K562 (cell line): ENCODE measurements around the gene TUT1. TPM values are rescaled to one million over a fixed set of nuclear protein-coding genes. Genes with fewer than 3 reads are reported as not detected.

ENCODE experiments used
- ASH1L ChIP-seq: fragments of 450-650 bp; IDR thresholded peaks from 2 replicates; pipeline ENCODE4 v1.6.1; 2018; ENCODE audit warnings: borderline replicate concordance, mild to moderate bottlenecking, low read depth; ENCODE audit not compliant: partially characterized antibody
- CC2D1A ChIP-seq: fragments of 450-650 bp; IDR thresholded peaks from 2 replicates; pipeline ENCODE4 v1.6.1; 2017; ENCODE audit warnings: mild to moderate bottlenecking
- DMBX1 ChIP-seq: fragments of 250-450 bp; sonication (Bioruptor Pico); IDR thresholded peaks from 2 replicates; pipeline ENCODE4 v1.8.0; 2022; ENCODE audit warnings: inconsistent platforms, mild to moderate bottlenecking, moderate library complexity, borderline replicate concordance
- FOS ChIP-seq: IDR thresholded peaks from 3 replicates; pipeline ENCODE4 v1.6.1; 2011; ENCODE audit not compliant: insufficient read length; ENCODE audit errors: extremely low read depth
- FOXK1 ChIP-seq: sonication (generic); formaldehyde crosslinking; IDR thresholded peaks from 2 replicates; pipeline ENCODE4 v1.8.0; 2022; ENCODE audit warnings: missing genetic modification reagents, mild to moderate bottlenecking, borderline replicate concordance
- FOXM1 ChIP-seq, 2 experiments: fragments of 450-650 bp in 1 of 2; sonication (generic) in 1 of 2; formaldehyde crosslinking in 1 of 2; IDR thresholded peaks; 2 replicates each; pipeline versions ENCODE4 v1.6.1 to v1.9.0; 2017 to 2022; ENCODE audit warnings: low read depth in 2 of 2, mild to moderate bottlenecking in 2 of 2, missing genetic modification reagents in 1 of 2, moderate library complexity in 1 of 2
- HBP1 ChIP-seq: fragments of 450-650 bp; formaldehyde crosslinking; IDR thresholded peaks from 2 replicates; pipeline ENCODE4 v1.4.0; 2022; ENCODE audit warnings: missing genetic modification characterization
- HLTF ChIP-seq: fragments of 450-650 bp; IDR thresholded peaks from 2 replicates; pipeline ENCODE4 v1.6.1; 2016
- ILK ChIP-seq: fragments of 450-650 bp; IDR thresholded peaks from 2 replicates; pipeline ENCODE4 v1.6.1; 2016; ENCODE audit warnings: missing genetic modification characterization, low read depth, mild to moderate bottlenecking, missing compliant biosample characterization, moderate library complexity, borderline replicate concordance
- MCM2 ChIP-seq: fragments of 450-650 bp; IDR thresholded peaks from 2 replicates; pipeline ENCODE4 v1.6.1; 2017; ENCODE audit warnings: low read depth, mild to moderate bottlenecking
- NFIX ChIP-seq: fragments of 250-450 bp; sonication (Bioruptor Pico); IDR thresholded peaks from 2 replicates; pipeline ENCODE4 v1.4.0; 2020; ENCODE audit warnings: low read depth, mild to moderate bottlenecking, moderate library complexity
- PML ChIP-seq: IDR thresholded peaks from 2 replicates; pipeline ENCODE4 v1.6.1; 2012; ENCODE audit warnings: low read length, inconsistent platforms
- RNF2 ChIP-seq: sonication (generic); IDR thresholded peaks from 2 replicates; pipeline ENCODE4 v1.6.1; 2016
- SNIP1 ChIP-seq: fragments of 450-650 bp; IDR thresholded peaks from 2 replicates; pipeline ENCODE4 v1.7.1; 2017; ENCODE audit warnings: low read depth, mild to moderate bottlenecking
- STAT6 ChIP-seq: sonication (generic); formaldehyde crosslinking; IDR thresholded peaks from 2 replicates; pipeline ENCODE4 v1.8.1; 2023; ENCODE audit warnings: mild to moderate bottlenecking, missing genetic modification reagents
- SUPT5H ChIP-seq: fragments of 450-650 bp; IDR thresholded peaks from 2 replicates; pipeline ENCODE4 v1.6.1; 2016
- TCF7 ChIP-seq: sonication (generic); IDR thresholded peaks from 2 replicates; pipeline ENCODE4 v1.6.1; 2016; ENCODE audit warnings: antibody characterized with exemption, borderline replicate concordance
- TRIM25 ChIP-seq: fragments of 450-650 bp; IDR thresholded peaks from 2 replicates; pipeline ENCODE4 v1.7.0; 2016; ENCODE audit warnings: borderline replicate concordance
- WHSC1 ChIP-seq: IDR thresholded peaks from one replicate; pipeline ENCODE4 v1.6.1; 2012; ENCODE audit warnings: low read length, control low read depth, inconsistent platforms
- ZNF24 ChIP-seq: fragments of 450-650 bp; IDR thresholded peaks from 2 replicates; pipeline ENCODE4 v1.6.1; 2016
- ZNF274 ChIP-seq: IDR thresholded peaks from 2 replicates; pipeline ENCODE4 v1.6.1; 2011; ENCODE audit warnings: low read depth, mild to moderate bottlenecking, low read length, moderate library complexity, borderline replicate concordance
- ZNF282 ChIP-seq: sonication (generic); formaldehyde crosslinking; IDR thresholded peaks from 2 replicates; pipeline ENCODE4 v1.8.1; 2023; ENCODE audit warnings: missing genetic modification reagents
- ZNF444 ChIP-seq: fragments of 250-450 bp; sonication (Bioruptor Pico); IDR thresholded peaks from 2 replicates; pipeline ENCODE4 v1.4.0; 2020; ENCODE audit warnings: mild to moderate bottlenecking, moderate library complexity
- ZNF717 ChIP-seq: fragments of 250-450 bp; sonication (Bioruptor Pico); IDR thresholded peaks from 2 replicates; pipeline ENCODE4 v1.5.0; 2021
- polyA plus RNA-seq, 8 experiments: library from polyadenylated mRNA; depleted of rRNA in 4 of 8; stranded (reverse) in 5 of 8; unstranded in 3 of 8; fragments of >200 nt; fragmentation: Nextera tagmentation in 2 of 8; fragmentation: Illumina TruSeq in 1 of 8; extraction: Ambion mirVana in 2 of 8; extraction: Trizol in 1 of 8; gene quantifications; 2 replicates each; pipeline versions ENCODE4 v1.2.1 to v1.2.3, GENCODE V29; 2011 to 2014; ENCODE audit warnings: inconsistent platforms in 1 of 8, missing spikeins in 1 of 8
- total RNA-seq, 7 experiments: library from RNA; depleted of rRNA in 6 of 7; stranded (reverse); fragments of >200 nt in 6 of 7; fragmentation: Illumina TruSeq in 2 of 7; extraction: Trizol in 2 of 7; gene quantifications; 2 replicates each; pipeline versions ENCODE4 v1.2.1 to v1.2.3, GENCODE V29; 2011 to 2021; ENCODE audit warnings: low replicate concordance in 1 of 7

TUT1 gene
- total and polyA plus RNA-seq, 9 of the 15 experiments (the other 6 are each of a cell fraction or from before 2014, with no cell fraction given), result 0.66 to 44.3 (median 15.7) TPM

- no peak for TF ChIP-seq NFIX
- no peak for TF ChIP-seq DMBX1 (CRISPR knock-in tag)
- 0 out of 2 replicates have a peak, but pooled peaks have one; percentile 50 for TF ChIP-seq HLTF
- no peak for TF ChIP-seq ZNF24
- peak; percentile 95 for TF ChIP-seq SUPT5H
- no peak for TF ChIP-seq ZNF444 (CRISPR knock-in tag)
- no peak for TF ChIP-seq RNF2
- TF ChIP-seq MCM2, result no peak
- no peak for TF ChIP-seq WHSC1
- TF ChIP-seq ZNF274, result no peak
- TF ChIP-seq FOXK1 (CRISPR knock-in tag), result 0 out of 2 replicates have a peak, but pooled peaks have one; percentile 15
- no peak for TF ChIP-seq ASH1L
- TF ChIP-seq SNIP1, result no peak
- TF ChIP-seq TCF7, result no peak
- peak; percentile 80 for TF ChIP-seq PML
- TF ChIP-seq ZNF717 (CRISPR knock-in tag), result no peak
- TF ChIP-seq TRIM25, result no peak
- no peak for TF ChIP-seq ILK (tag)
- no peak for TF ChIP-seq FOXM1 (IDR thresholded peaks at IDR 0.05; ENCODE audit: low read depth)
- TF ChIP-seq FOXM1 (CRISPR knock-in tag; IDR thresholded peaks at IDR 0.05; ENCODE audit: low read depth), result no peak
- TF ChIP-seq CC2D1A, result no peak
- no peak for TF ChIP-seq ZNF282 (CRISPR knock-in tag)
- TF ChIP-seq HBP1 (CRISPR knock-in tag), result no peak
- peak; percentile 3 for TF ChIP-seq FOS
- TF ChIP-seq STAT6, result peak; percentile 38; the same call in 1 of the 2 replicates
Measured at GRCh38 chr11:62573592-62574362, 17.5 kb downstream of the TUT1 start, which contains the start of gene EEF1G (continued).
